ENCODE results near the gene ZGLP1. TPM values are rescaled to one million over a fixed set of nuclear protein-coding genes. Genes with fewer than 3 reads are reported as not detected.

The ZGLP1 gene
- total and polyA plus RNA-seq, 5 experiments from 2014 or later, result 0.27 to 12.2 (median 10.0) TPM; not detected in 2

DNA sequence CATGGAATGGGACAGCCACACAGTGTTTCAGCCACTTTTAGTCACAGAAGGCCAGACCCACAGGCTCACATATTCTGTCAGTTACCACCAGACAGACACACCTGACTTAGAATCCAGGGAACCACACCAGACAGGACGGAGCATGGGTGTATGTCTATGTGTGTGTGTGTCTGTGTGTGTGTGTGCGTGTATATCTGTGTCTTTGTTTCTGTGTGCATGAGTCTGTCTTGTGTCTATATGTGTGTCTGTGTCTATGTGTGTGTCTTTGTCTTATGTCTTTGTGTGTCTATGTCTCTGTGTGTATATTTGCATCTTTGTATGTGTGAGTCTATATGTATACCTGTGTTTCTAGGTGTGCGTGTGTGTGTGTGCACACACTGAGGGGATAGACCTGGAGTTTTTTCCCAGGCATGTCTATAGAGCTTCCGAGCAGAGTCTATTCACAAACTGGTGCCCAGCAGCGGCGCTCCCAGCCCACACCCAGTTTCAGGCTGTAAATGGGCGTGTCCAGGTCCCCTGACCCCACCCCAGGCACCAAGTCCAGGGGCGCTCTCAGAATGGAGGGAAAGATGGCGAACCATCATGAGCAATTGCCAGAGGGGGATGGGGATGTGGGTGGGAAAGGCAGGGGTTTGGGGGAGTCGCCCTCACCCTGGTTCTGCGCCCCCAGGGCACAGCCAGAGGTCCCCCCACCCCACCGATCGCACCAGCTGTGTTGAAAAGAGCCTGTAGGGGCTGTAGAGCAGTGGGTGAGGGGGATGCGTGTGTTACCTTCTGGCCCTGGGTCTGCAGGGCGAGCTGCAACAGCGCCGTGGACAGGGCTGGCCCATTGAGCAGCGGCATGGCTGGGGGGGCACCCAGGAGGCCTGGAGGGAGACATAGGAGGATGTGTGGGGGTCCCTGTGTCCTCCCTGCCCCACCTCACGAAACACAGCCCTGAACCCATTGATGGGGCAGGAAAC, 12.5 kb upstream of the ZGLP1 start:
- POLR2A ChIA-PET, result interaction anchor here (0.5 to 2.6 kb wide), 3 partner anchors 9 to 11 kb away, joined by 4 to 8 read pairs (median 5); partner anchors contain the start of gene RAVER1
- DNase-seq, result no peak
- Mint-ChIP-seq H3K4me3 (no peak overlapping the region), H3K27ac (peak overlapping the region in 6 of 10 donors; percentile 1 to 64 (median 12)), H3K4me1 (peaks cover 0 to 3% (median under 1%) of the 10 kb centered on the region in 4 donors), H3K9me3 (no peaks in the 10 kb centered on the region), H3K27me3 (no peaks in the 10 kb centered on the region), H3K36me3 (peaks cover 0 to 70% (median 10%) of the 10 kb centered on the region in 3 donors)
- ATAC-seq, result no peak

GRCh38 chr19:10321417-10321797, 11.8 kb upstream of the ZGLP1 start:
- no peak for DNase-seq
- Mint-ChIP-seq H3K27me3 (no peaks in the 10 kb centered on the region), H3K36me3 (peaks cover 0 to 69% (median 10%) of the 10 kb centered on the region in 3 donors), H3K27ac (peak overlapping the region in 1 of 10 donors; percentile 20), H3K4me1 (peaks cover 0 to 3% (median under 1%) of the 10 kb centered on the region in 4 donors), H3K9me3 (no peaks in the 10 kb centered on the region), H3K4me3 (no peak overlapping the region)
- POLR2A ChIA-PET, result interaction anchor here (0.5 to 1.2 kb wide), 4 partner anchors 10 to 94 kb away, joined by 3 to 10 read pairs (median 4); partner anchors contain the start of gene RAVER1
- ATAC-seq, result no peak

DNA sequence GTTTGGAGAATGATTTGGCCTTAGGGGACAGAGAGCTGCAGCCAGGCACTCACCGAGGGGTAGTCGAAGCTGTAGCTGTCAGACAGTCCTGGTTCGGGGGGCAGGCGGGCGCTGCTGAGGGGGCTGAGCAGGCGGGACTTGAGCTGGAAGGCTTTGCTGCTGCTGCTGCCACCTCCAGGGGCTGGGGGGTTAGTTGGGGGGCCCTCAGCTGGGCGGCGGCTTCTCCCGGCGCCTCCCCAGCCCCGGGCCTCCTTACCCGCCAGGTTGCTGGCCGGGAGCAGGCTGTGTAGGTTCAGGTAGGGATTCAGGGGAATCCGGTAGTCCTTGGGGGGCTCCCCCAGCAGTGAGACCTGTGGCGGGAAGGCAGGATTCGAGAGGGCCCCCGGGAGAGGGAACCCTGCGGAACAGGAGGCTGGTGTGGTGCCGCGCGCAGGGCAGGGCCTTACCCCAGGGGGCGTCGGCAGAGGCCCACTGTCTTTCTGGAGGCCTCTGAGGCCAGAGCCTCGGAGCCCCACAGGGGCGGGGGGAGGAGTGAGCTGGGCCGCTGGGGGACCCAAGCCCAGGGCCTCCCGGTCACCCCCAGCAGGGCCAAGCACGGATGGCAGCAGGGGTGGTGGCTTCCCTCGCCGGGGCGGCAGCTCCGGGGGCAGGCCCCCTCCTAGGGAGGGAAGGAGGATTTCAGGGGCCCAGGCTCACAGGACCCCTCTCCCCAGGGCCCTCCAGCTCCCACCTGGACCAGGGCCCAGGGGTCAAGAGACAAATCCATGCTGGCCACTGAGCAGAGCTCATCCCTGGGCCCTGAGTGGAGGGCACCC, 11.2 kb upstream of the ZGLP1 start:
- POLR2A ChIA-PET, result interaction anchor here (0.6 to 1.2 kb wide), 6 partner anchors 10 to 247 kb away, joined by 3 to 10 read pairs (median 4); partner anchors contain the start of gene RAVER1
- Mint-ChIP-seq H3K36me3 (peaks cover 0 to 69% (median 11%) of the 10 kb centered on the region in 3 donors), H3K4me3 (no peak overlapping the region), H3K27ac (no peak overlapping the region), H3K9me3 (no peaks in the 10 kb centered on the region), H3K27me3 (no peaks in the 10 kb centered on the region), H3K4me1 (peaks cover 4 to 7% (median 5%) of the 10 kb centered on the region in 4 donors)
- ATAC-seq (no peak), DNase-seq (no peak)

DNA sequence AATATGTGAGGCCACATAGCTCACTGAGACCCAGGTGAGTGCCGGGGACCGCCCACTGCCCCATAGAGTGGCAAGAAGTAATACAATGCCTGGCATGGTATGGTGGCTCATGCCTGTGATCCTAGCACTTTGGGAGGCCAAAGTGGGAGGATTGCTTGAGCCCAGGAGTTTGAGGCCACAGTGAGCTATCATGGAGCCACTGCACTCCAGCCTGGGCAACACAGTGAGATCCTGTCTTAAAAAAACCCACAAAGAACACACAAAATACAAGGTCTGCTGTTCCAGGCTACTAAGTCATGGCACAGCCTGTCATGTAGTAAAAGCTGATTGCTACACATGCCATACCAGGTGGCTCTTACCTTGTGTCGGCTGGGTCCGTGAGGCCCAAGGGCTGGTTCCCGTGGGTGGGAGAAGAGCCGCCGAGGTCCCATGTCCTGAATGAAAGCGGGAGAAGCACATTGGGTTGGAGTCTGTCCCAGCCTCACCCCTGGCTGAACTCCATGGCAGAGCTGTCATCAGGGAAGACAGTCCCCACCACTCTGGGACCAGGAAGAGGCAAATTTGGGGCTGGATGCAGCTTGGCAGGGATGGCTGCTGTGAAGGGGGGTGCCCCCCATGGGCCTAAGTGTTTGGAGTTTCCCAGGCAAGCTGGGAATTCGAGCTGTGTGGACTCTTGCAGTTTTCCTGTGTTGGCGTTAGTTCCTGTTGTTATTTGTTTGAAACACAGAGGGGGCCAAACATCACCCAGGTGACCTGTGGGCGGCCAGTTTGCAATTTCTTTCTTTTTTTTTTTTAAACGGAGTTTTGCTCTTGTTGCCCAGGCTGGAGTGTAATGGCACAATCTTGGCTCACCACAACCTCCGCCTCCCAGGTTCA, 9.4 kb upstream of the ZGLP1 start:
- POLR2A ChIA-PET, result interaction anchor here (0.5 to 1.1 kb wide), 2 partner anchors 15 to 456 kb away, joined by 5 to 6 read pairs; partner anchors contain the start of gene RAVER1
- Mint-ChIP-seq H3K9me3 (no peaks in the 10 kb centered on the region), H3K4me1 (peaks cover 7 to 19% (median 16%) of the 10 kb centered on the region in 4 donors), H3K36me3 (peaks cover 0 to 53% (median 10%) of the 10 kb centered on the region in 3 donors), H3K27me3 (no peaks in the 10 kb centered on the region), H3K27ac (peak overlapping the region in 1 of 10 donors; percentile 11), H3K4me3 (no peak overlapping the region)
- no peak for DNase-seq
- ATAC-seq, result no peak

DNA sequence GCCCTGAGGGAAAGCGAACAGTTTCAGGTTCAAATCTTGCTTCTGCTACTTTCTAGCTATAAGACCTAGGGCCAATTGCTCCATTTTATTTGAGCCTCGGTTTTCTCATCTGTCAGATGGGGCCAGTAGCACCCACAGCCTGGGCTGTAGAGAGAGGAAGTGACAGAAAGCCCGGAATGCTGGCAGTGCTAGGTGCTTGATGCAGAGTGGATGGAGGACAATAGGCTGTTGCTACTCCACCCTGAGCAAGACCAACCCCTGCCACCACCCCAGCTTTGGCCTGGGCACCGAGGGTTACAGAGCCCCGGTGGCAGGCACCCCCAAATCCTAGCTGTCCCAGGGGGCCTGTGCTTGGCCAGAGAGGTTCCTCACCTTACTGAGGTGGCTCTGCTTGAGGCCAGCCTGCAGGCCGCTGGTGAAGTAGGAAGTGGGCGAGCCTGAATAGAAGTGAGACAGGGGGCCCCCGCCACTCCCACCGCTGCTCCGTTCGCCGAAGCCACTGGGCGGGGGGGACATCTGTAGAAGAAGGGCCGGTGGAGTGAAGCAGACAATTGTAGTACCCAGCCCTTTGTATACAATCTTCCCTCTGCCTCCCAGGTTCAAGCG, 8.3 kb upstream of the ZGLP1 start:
- ATAC-seq (no peak), DNase-seq (no peak)
- Mint-ChIP-seq H3K4me3 (peak overlapping the region in 1 of 10 donors; percentile 11), H3K4me1 (peaks cover 7 to 24% (median 16%) of the 10 kb centered on the region in 4 donors), H3K9me3 (no peaks in the 10 kb centered on the region), H3K36me3 (peaks cover 0 to 45% (median 10%) of the 10 kb centered on the region in 3 donors), H3K27me3 (no peaks in the 10 kb centered on the region), H3K27ac (no peak overlapping the region)
- POLR2A ChIA-PET, result interaction anchor here (1.1 kb wide), 1 partner anchor 16 kb away, joined by 5 read pairs; the partner anchor contains the start of gene RAVER1

- POLR2A ChIA-PET, result interaction anchor here (0.6 to 1.6 kb wide), 4 partner anchors 28 to 159 kb away, joined by 3 to 7 read pairs (median 4); partner anchors contain the start of gene ICAM5
- peak overlapping the region in 4 of 10 donors; percentile 15 to 67 (median 38) for H3K27ac Mint-ChIP-seq
- ATAC-seq (no peak), DNase-seq (no peak)
- H3K4me3 Mint-ChIP-seq, result peak overlapping the region in 2 of 10 donors; percentile 19 to 32
- H3K36me3 Mint-ChIP-seq, result peaks cover 0 to 44% (median 10%) of the 10 kb centered on the region in 3 donors
- H3K9me3 Mint-ChIP-seq, result no peaks in the 10 kb centered on the region
- H3K4me1 Mint-ChIP-seq, result peaks cover 7 to 24% (median 16%) of the 10 kb centered on the region in 4 donors
- no peaks in the 10 kb centered on the region for H3K27me3 Mint-ChIP-seq
Observed at GRCh38 chr19:10317045-10317856, 7.6 kb upstream of the ZGLP1 start.

DNA sequence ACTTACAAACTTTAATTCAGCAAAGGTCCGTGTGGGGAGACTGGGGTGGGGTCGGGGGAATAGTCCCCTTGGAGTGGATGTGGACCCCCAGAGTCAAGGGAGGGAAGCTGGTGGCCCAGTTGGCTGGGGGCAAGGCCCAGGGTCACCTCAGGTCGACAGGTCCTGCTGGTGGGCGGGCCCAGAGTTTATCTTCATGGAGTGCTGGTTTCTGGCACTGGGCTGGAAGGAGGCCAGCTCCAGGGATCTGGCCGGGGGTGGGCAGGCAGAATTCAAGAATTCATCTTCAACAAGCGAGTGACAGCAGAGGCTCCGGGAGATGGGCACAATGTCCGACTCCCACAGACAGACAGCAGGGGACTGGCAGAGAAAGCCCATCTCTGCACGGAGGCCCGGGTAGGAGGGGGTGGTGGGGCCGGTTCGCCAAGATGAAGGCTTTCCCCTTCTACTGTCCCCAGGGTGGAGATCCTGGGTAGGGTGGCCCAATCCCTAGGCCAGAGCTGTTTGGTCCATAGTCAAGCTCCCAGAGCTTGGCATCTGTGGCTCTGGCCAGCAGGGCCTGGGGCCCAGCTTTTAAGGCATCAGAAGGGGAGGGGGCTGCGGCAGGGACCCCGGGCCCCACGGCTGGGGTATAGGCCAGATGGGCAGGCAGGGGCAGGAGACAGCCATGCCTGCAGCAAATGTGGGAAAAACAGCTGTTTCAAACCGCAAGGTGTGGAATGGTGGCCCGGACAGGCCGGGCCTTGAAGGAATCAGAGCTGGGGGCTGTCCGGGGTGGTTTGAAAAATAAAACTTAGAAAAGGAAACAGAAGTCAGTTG, 6.8 kb upstream of the ZGLP1 start:
- no peaks in the 10 kb centered on the region for H3K27me3 Mint-ChIP-seq
- peaks cover 4 to 24% (median 16%) of the 10 kb centered on the region in 4 donors for H3K4me1 Mint-ChIP-seq
- H3K9me3 Mint-ChIP-seq, result no peaks in the 10 kb centered on the region
- POLR2A ChIA-PET, result interaction anchor here (0.6 to 1.6 kb wide), 5 partner anchors 27 to 333 kb away, joined by 3 to 7 read pairs (median 3); partner anchors contain the start of gene ICAM5
- H3K4me3 Mint-ChIP-seq, result peak overlapping the region; percentile 83 to 93 (median 90)
- peaks cover 0 to 38% (median 8%) of the 10 kb centered on the region in 3 donors for H3K36me3 Mint-ChIP-seq
- no peak for DNase-seq
- no peak for ATAC-seq
- H3K27ac Mint-ChIP-seq, result peak overlapping the region; percentile 58 to 97 (median 84)

- POLR2A ChIA-PET, result interaction anchor here (0.5 to 1.6 kb wide), 6 partner anchors 26 to 81 kb away, joined by 3 to 7 read pairs (median 4); partner anchors contain the start of gene ICAM5
Observed at GRCh38 chr19:10315335-10316214, 6.0 kb upstream of the ZGLP1 start, which contains the start of gene FDX2. Gene FDX2 (minus strand): TSS chr19:10316015. CDS start chr19:10315996, 19 bp downstream.

DNA sequence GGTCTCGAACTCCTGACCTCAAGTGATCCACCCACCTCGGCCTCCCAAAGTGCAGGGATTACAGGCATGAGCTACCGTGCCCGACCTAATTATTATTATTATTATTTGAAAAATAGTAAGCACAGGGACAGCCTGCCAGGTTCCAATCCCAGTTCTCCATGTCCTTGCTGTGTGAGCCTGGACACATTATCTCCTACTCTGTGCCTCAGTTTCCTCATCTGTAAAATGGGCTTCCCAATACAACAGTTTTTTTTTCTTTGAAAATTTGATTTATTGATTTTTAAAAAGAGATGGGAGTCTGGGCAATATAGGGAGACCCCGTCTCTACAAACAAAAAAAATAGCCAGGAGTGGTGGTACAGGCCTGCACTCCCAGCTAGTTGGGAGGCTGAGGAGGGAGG, 3.3 kb downstream of the ZGLP1 start:
- H3K27me3 Mint-ChIP-seq, result peaks cover 0 to 5% (median 3%) of the 10 kb centered on the region in 5 donors
- H3K27ac Mint-ChIP-seq, result no peak overlapping the region
- no peaks in the 10 kb centered on the region for H3K9me3 Mint-ChIP-seq
- peaks cover 0 to 8% (median 1%) of the 10 kb centered on the region in 3 donors for H3K36me3 Mint-ChIP-seq
- no peak for DNase-seq
- POLR2A ChIA-PET, result interaction anchor here (0.6 to 1.4 kb wide), 2 partner anchors 36 to 70 kb away, joined by 3 to 4 read pairs; partner anchors contain the start of gene ICAM1
- no peak for ATAC-seq
- H3K4me3 Mint-ChIP-seq, result no peak overlapping the region
- peaks cover 0 to 3% (median 0%) of the 10 kb centered on the region in 4 donors for H3K4me1 Mint-ChIP-seq

More at GRCh38 chr19:10315335-10316214, 6.0 kb upstream of the ZGLP1 start, which contains the start of gene FDX2:
- Mint-ChIP-seq H3K27me3 (no peaks in the 10 kb centered on the region), H3K36me3 (peaks cover 0 to 44% (median 8%) of the 10 kb centered on the region in 3 donors), H3K4me3 (peak within 1 kb of the TSS; percentile 83 to 93 (median 90)), H3K27ac (peak within 1 kb of the TSS; percentile 71 to 97 (median 87)), H3K4me1 (peaks cover 4 to 24% (median 16%) of the 10 kb centered on the region in 4 donors), H3K9me3 (no peaks in the 10 kb centered on the region)
- DNase-seq, result peak; percentile 82 to 95 (median 87)
- peak; percentile 91 to 94 for ATAC-seq
